T-cell (primary cell): ENCODE measurements around the gene OSTF1. TPM values are rescaled to one million over a fixed set of nuclear protein-coding genes. Genes with fewer than 3 reads are reported as not detected.

Experiments used
- ATAC-seq, 4 experiments: fragments of 200-7000 bp in 3 of 4; fragments of 150-1000 bp in 1 of 4; cut with Tn5 transposase; replicated peaks in 1 of 4; 1 replicate in 3 of 4; 2 replicates in 1 of 4; pipeline ENCODE4 v1.10.0; 2021; ENCODE audit warnings: moderate library complexity in 3 of 4, mild to moderate bottlenecking in 2 of 4, moderate number of reproducible peaks in 1 of 4
- CTCF ChIA-PET, 2 donors: fragments of 300-600 bp; sonication (Branson Sonifier 250); formaldehyde crosslinking; loops; one replicate each; lab custom pipeline; 2022; ENCODE audit warnings: antibody characterized with exemption in 2 of 2; lab: Charles Lee
- POLR2A ChIA-PET, 2 donors: fragments of 300-600 bp; sonication (Branson Sonifier 250); formaldehyde crosslinking; loops; one replicate each; lab custom pipeline; 2022; ENCODE audit warnings: antibody characterized with exemption in 2 of 2; lab: Charles Lee
- DNase-seq, 35 experiments: peaks; one replicate each; pipeline versions ENCODE4 v3.0.0 to v3.0.0-alpha.2; 2013 to 2023
- H3K27ac ChIP-seq: one replicate; pipeline ENCODE4 v1.5.1; 2013; ENCODE audit warnings: low read length
- H3K27me3 ChIP-seq, 2 experiments: replicated peaks in 1 of 2; 1 replicate in 1 of 2; 2 replicates in 1 of 2; pipeline versions ENCODE4 v1.6.1 to v1.7.0; 2013; ENCODE audit warnings: low read length in 1 of 2, mixed read lengths in 1 of 2; ENCODE audit not compliant: control insufficient read depth in 2 of 2, insufficient read depth in 2 of 2; ENCODE audit errors: extremely low read depth in 1 of 2
- H3K36me3 ChIP-seq, 2 donors: 1 replicate in 1 of 2; 2 replicates in 1 of 2; pipeline versions ENCODE4 v1.6.1 to v1.7.0; 2013; ENCODE audit warnings: low read length in 1 of 2; ENCODE audit not compliant: control insufficient read depth in 2 of 2, insufficient read depth in 1 of 2; ENCODE audit errors: extremely low read depth in 1 of 2
- H3K4me1 ChIP-seq, 2 experiments: 1 replicate in 1 of 2; 2 replicates in 1 of 2; pipeline versions ENCODE4 v1.6.1 to v1.7.0; 2013; ENCODE audit warnings: low read length in 2 of 2, mixed read lengths in 1 of 2; ENCODE audit not compliant: insufficient read depth in 2 of 2, control insufficient read depth in 1 of 2; ENCODE audit errors: extremely low read depth in 1 of 2
- H3K4me3 ChIP-seq, 2 donors: 1 replicate in 1 of 2; 2 replicates in 1 of 2; pipeline versions ENCODE4 v1.5.1 to v1.7.0; 2013; ENCODE audit warnings: mild to moderate bottlenecking in 2 of 2, low read length in 1 of 2, moderate library complexity in 1 of 2; ENCODE audit not compliant: control insufficient read depth in 1 of 2; ENCODE audit errors: extremely low read depth in 1 of 2
- H3K9me3 ChIP-seq: 2 replicates; pipeline ENCODE4 v1.7.0; 2013
- H3K27ac Mint-ChIP-seq, 2 donors: one replicate each; pipeline ENCODE4 v1.8.0; 2020 to 2021; ENCODE audit warnings: mild to moderate bottlenecking in 2 of 2, mixed read lengths in 2 of 2
- H3K27me3 Mint-ChIP-seq, 2 donors: one replicate each; pipeline ENCODE4 v1.8.0; 2021 to 2022; ENCODE audit warnings: mixed read lengths in 2 of 2
- H3K36me3 Mint-ChIP-seq: one replicate; pipeline ENCODE4 v1.8.0; 2021; ENCODE audit warnings: mixed read lengths
- H3K4me1 Mint-ChIP-seq, 3 donors: one replicate each; pipeline ENCODE4 v1.8.0; 2020 to 2022; ENCODE audit warnings: mixed read lengths in 3 of 3, mild to moderate bottlenecking in 1 of 3
- H3K4me3 Mint-ChIP-seq, 3 donors: one replicate each; pipeline ENCODE4 v1.8.0; 2020 to 2022; ENCODE audit warnings: mild to moderate bottlenecking in 3 of 3, mixed read lengths in 3 of 3, moderate library complexity in 3 of 3
- H3K9me3 Mint-ChIP-seq, 3 donors: one replicate each; pipeline ENCODE4 v1.8.0; 2020 to 2022; ENCODE audit warnings: mixed read lengths in 3 of 3
- WGBS: methylation state at CpG from one replicate; pipeline ENCODE4 v1.1.5; 2013; ENCODE audit warnings: missing lambda C conversion rate; ENCODE audit not compliant: insufficient coverage; 5-methylcytosine and 5-hydroxymethylcytosine counted together
- total RNA-seq, 35 experiments: library from RNA in 6 of 35; stranded (reverse) in 6 of 35; fragments of 120-200 nt in 1 of 35; gene quantifications; one replicate each; pipeline versions ENCODE4 v1.2.1 to v1.2.4 and lab custom pipeline; 2013 to 2026

Gene OSTF1
- total RNA-seq, 5 donors from 2014 or later (not counting 1 experiment from before 2014, with no cell fraction given) = 46.6 to 73.9 (median 58.3) TPM

DNA sequence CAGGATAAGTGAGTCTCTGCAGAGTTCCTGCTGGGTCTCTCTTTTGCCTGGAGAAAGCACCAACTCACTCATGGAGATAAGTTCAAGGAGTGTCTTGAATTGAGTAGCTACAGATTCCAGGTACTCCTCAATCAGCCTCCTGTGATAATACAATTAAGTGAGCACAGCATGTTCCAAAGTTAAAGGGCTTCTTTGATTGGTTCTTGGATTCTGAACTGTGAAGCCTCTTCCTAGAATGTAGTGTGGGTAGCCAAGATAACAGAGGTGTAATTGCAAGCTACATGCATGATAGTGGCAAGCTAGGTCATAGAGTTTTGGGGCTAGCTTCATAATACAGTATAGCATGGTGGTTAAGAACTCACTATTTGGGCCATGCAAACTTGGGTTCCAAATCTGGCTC lies 37.0 kb upstream of the OSTF1 start:
- no peak overlapping the region for H3K27ac Mint-ChIP-seq
- CTCF ChIA-PET = no interaction called here
- POLR2A ChIA-PET = no interaction called here
- H3K4me3 Mint-ChIP-seq = no peak overlapping the region
- no peaks in the 10 kb centered on the region for H3K36me3 Mint-ChIP-seq
- ATAC-seq (no peak), DNase-seq (no peak)
- H3K4me1 Mint-ChIP-seq = no peaks in the 10 kb centered on the region
- no peaks in the 10 kb centered on the region for H3K4me1 ChIP-seq
- no peaks in the 10 kb centered on the region for H3K36me3 ChIP-seq
- H3K27me3 ChIP-seq = peaks cover 0 to 3% of the 10 kb centered on the region in 2 experiments
- H3K4me3 ChIP-seq = no peak overlapping the region
- H3K27me3 Mint-ChIP-seq = no peaks in the 10 kb centered on the region
- no peaks in the 10 kb centered on the region for H3K9me3 Mint-ChIP-seq
- H3K27ac ChIP-seq = no peak overlapping the region
- no peaks in the 10 kb centered on the region for H3K9me3 ChIP-seq

DNA sequence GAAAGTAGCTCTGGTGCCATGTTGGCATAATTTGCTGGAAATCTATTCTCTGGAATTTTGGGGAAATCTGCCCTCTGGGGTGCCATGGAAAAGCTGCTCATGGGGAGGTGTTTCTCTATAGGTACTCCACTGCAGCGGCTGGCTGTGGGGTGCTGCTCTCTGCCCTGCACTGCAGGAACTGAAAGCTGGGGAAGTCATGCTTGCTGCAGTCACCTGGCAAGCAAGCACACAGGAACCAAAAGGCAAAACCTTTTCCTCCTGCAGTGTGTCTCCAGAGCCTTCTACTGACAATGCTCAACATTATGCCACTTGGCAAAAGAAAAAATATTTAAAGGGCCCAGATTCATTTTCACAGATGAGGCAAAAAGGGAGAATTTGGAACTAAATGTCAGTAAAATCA lies 34.4 kb upstream of the OSTF1 start:
- no peak overlapping the region for H3K4me3 Mint-ChIP-seq
- Histone ChIP-seq H3K36me3 (no peaks in the 10 kb centered on the region), H3K27me3 (no peaks in the 10 kb centered on the region), H3K4me3 (no peak overlapping the region), H3K9me3 (no peaks in the 10 kb centered on the region), H3K27ac (no peak overlapping the region), H3K4me1 (no peaks in the 10 kb centered on the region)
- H3K9me3 Mint-ChIP-seq = no peaks in the 10 kb centered on the region
- H3K36me3 Mint-ChIP-seq = peaks cover 6% of the 10 kb centered on the region
- no peak for DNase-seq
- no peaks in the 10 kb centered on the region for H3K27me3 Mint-ChIP-seq
- H3K27ac Mint-ChIP-seq = no peak overlapping the region
- WGBS = 67% methylated on average over 1 of the region's 1 CpG
- ChIA-PET CTCF (interaction anchor here in 1 of 2 donors (0.7 kb wide), 1 partner anchor 976 kb away, joined by 3 read pairs; no protein-coding TSS in a partner anchor), POLR2A (no interaction called here)
- no peak for ATAC-seq
- H3K4me1 Mint-ChIP-seq = no peaks in the 10 kb centered on the region

DNA sequence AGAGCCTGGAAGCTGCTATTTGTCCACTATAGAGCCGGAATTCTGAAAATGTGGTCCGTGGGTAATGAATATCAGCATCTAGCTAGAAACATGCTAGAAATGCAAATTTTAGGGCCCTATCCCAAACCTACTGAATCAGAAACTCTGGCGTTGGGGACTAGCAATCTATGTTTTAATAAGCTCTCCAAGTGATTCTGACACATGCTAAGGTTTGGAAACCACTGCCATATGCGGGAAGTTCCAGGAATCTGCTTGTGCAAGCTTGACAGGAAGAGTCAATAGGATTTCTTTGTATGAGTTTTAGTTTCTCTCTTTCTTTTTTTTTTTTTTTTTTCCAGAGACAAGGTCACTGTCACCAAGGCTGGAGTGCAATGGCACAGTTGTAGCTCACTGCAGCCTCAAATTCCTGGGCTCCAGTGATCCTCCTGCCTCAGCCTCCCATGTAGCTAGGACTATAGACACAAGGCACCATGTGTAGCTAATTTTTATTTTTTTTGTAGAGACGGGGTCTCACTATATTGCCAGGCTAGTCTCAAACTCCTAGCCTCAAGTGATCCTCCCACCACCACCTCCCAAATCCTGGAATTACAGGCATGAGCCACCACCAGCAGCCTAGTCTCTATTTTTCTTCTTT lies 33.8 kb upstream of the OSTF1 start:
- H3K4me3 Mint-ChIP-seq = no peak overlapping the region
- H3K27me3 Mint-ChIP-seq = no peaks in the 10 kb centered on the region
- Histone ChIP-seq H3K27me3 (no peaks in the 10 kb centered on the region), H3K4me1 (no peaks in the 10 kb centered on the region), H3K27ac (no peak overlapping the region), H3K4me3 (no peak overlapping the region), H3K36me3 (no peaks in the 10 kb centered on the region), H3K9me3 (no peaks in the 10 kb centered on the region)
- H3K9me3 Mint-ChIP-seq = peaks cover 0 to 4% (median 0%) of the 10 kb centered on the region in 3 donors
- 87% methylated on average over 4 of the region's 5 CpGs for WGBS
- H3K4me1 Mint-ChIP-seq = no peaks in the 10 kb centered on the region
- ATAC-seq (no peak), DNase-seq (no peak)
- ChIA-PET CTCF (interaction anchor here (0.7 kb wide), 3 partner anchors 277 to 975 kb away, joined by 3 to 5 read pairs (median 4); no protein-coding TSS in a partner anchor), POLR2A (no interaction called here)
- H3K27ac Mint-ChIP-seq = no peak overlapping the region
- H3K36me3 Mint-ChIP-seq = peaks cover 11% of the 10 kb centered on the region

DNA sequence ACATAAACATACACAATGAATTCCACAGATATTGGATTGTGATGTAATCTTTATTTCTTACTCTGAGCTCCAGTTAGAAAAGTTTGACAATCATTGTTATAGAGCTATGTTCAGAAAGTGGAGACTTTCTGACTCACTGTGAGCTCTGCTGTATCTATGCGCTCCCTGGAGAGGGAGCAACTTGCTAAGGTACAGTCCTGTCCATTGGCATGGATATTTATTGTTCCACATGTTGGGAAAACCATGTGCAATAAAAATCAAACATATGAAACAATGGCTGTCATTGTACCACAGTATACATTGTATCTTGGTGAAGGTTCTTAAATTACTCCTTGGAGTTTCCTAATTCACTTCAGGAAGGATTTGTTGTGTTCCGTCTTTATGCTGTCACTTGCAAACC lies 27.1 kb upstream of the OSTF1 start:
- DNase-seq (no peak), ATAC-seq (no peak)
- Histone ChIP-seq H3K27me3 (no peaks in the 10 kb centered on the region), H3K27ac (no peak overlapping the region), H3K4me3 (no peak overlapping the region), H3K4me1 (no peaks in the 10 kb centered on the region), H3K36me3 (peaks cover 0 to 30% of the 10 kb centered on the region in 2 donors), H3K9me3 (no peaks in the 10 kb centered on the region)
- Mint-ChIP-seq H3K27me3 (no peaks in the 10 kb centered on the region), H3K4me1 (no peaks in the 10 kb centered on the region), H3K36me3 (peaks cover 34% of the 10 kb centered on the region), H3K27ac (no peak overlapping the region), H3K4me3 (no peak overlapping the region), H3K9me3 (peaks cover 0 to 6% (median 0%) of the 10 kb centered on the region in 3 donors)
- ChIA-PET POLR2A (no interaction called here), CTCF (interaction anchor here in 1 of 2 donors (1.0 kb wide), 1 partner anchor 13 kb away, joined by 3 read pairs; no protein-coding TSS in a partner anchor)
- no CpG with 5 or more reads among the region's 2 CpGs for WGBS

DNA sequence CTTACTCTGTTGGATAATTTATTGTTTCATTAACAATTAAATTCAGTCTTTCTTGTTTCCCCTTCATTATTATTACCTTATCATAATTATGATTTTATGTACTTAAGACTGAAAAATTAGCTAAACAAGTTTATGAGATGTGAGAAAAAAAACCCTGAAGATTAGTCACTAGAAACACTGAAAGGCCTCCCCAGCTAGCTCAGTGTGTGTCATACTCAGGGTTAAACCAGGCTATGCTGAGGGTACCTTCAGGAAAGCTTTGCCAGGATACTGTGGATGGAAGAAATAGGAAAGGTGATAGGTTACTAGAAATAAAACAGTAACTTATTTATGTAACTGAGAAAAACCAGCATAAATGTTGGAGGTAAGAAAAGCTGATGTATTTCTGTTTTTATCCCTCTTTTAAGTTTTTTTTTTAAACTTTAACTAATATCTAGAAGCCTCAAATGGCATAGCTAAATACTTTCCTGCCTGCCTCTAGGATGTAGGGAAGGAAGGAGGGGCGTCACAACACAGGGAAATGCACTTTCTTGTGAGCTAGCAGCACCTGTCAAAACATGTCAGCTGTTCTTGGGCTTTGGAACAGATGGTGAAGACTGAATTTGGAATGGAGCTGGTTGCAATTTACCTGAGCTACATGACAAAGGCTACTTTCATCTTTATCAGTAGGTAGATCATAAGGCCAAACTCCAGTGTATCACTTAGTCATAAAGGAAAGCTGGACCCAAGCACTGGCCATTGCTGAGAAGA lies 24.6 kb upstream of the OSTF1 start:
- ATAC-seq (no peak), DNase-seq (no peak)
- Histone ChIP-seq H3K36me3 (peaks cover 7 to 50% of the 10 kb centered on the region in 2 donors), H3K4me3 (no peak overlapping the region), H3K27ac (no peak overlapping the region), H3K9me3 (no peaks in the 10 kb centered on the region), H3K4me1 (no peaks in the 10 kb centered on the region), H3K27me3 (no peaks in the 10 kb centered on the region)
- peaks cover 2 to 9% (median 6%) of the 10 kb centered on the region in 3 donors for H3K4me1 Mint-ChIP-seq
- H3K27ac Mint-ChIP-seq = peak overlapping the region; percentile 28 to 71
- H3K27me3 Mint-ChIP-seq = no peaks in the 10 kb centered on the region
- WGBS = no CpG with 5 or more reads among the region's 1 CpG
- CTCF ChIA-PET = interaction anchor here in 1 of 2 donors (0.6 kb wide), 1 partner anchor 288 kb away, joined by 3 read pairs; no protein-coding TSS in a partner anchor
- no peak overlapping the region for H3K4me3 Mint-ChIP-seq
- peaks cover 0 to 6% (median 0%) of the 10 kb centered on the region in 3 donors for H3K9me3 Mint-ChIP-seq
- H3K36me3 Mint-ChIP-seq = peaks cover 46% of the 10 kb centered on the region
- POLR2A ChIA-PET = no interaction called here

DNA sequence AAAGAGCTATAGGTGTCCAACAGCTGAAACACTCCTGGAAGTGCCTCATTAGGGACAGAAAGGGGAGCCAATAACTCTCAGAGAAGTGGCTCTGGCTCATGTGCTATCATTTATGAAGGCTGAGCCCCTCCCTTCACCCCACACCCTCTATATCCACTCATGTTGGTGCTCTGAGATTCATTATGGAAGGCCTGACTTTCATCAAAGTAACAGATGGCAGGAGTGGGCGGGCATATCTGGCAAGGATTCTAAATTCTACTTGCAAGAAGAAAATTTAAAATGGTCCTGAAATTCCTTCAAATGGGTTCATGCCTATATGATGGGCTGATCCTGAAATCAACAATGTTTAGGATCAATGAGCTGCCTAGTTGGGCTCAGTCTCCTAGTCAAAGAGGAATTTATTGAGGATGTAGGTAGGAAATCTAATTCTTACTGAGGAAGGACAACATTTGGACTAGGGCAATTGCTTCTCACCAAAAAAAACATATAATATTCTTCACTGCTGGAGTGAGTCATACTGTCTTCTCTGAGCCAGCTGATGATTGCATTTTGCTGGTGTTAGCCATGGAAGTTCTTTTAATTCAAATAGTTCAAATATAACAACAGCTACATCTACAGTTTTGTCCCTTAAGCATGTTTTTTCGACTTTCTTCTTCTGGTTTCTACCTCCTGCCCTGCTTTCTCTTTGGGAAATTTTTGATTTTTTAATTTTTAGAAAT lies 23.8 kb upstream of the OSTF1 start:
- H3K27me3 ChIP-seq = no peaks in the 10 kb centered on the region
- DNase-seq (no peak), ATAC-seq (no peak)
- H3K4me1 Mint-ChIP-seq = peaks cover 2 to 9% (median 6%) of the 10 kb centered on the region in 3 donors
- ChIA-PET CTCF (interaction anchor here in 1 of 2 donors (0.6 kb wide), 1 partner anchor 289 kb away, joined by 3 read pairs; no protein-coding TSS in a partner anchor), POLR2A (no interaction called here)
- no peaks in the 10 kb centered on the region for H3K9me3 ChIP-seq
- peak overlapping the region; percentile 16 to 36 for H3K27ac Mint-ChIP-seq
- peaks cover 46% of the 10 kb centered on the region for H3K36me3 Mint-ChIP-seq
- peaks cover 0 to 3% (median 0%) of the 10 kb centered on the region in 3 donors for H3K9me3 Mint-ChIP-seq
- H3K4me3 ChIP-seq = no peak overlapping the region
- peaks cover 12 to 53% of the 10 kb centered on the region in 2 donors for H3K36me3 ChIP-seq
- H3K27ac ChIP-seq = no peak overlapping the region
- H3K4me3 Mint-ChIP-seq = no peak overlapping the region
- H3K4me1 ChIP-seq = no peaks in the 10 kb centered on the region
- no peaks in the 10 kb centered on the region for H3K27me3 Mint-ChIP-seq
- WGBS = 100% methylated on average over 2 of the region's 2 CpGs
